Esophagus squamous epithelium (tissue), 4 donors: ENCODE measurements around the gene ADPRS.

Source experiments
- CTCF ChIP-seq, 6 experiments: fragments of 450-650 bp in 4 of 6; fragments of 200-600 bp in 2 of 6; sonication (generic) in 2 of 6; IDR thresholded peaks; one replicate each; pipeline ENCODE4 v1.5.1; 2016 to 2019; ENCODE audit warnings: antibody characterized with exemption in 6 of 6, mild to moderate bottlenecking in 4 of 6, moderate library complexity in 4 of 6
- POLR2A ChIP-seq, 4 donors: fragments of 450-650 bp; IDR thresholded peaks; one replicate each; pipeline ENCODE4 v1.6.1; 2017; ENCODE audit warnings: antibody characterized with exemption in 4 of 4, mild to moderate bottlenecking in 4 of 4, moderate library complexity in 3 of 4

- no peak for TF ChIP-seq CTCF (IDR thresholded peaks at IDR 0.05)
- TF ChIP-seq POLR2A (IDR thresholded peaks at IDR 0.05), result no peak
Measured at GRCh38 chr1:36094621-36095061, 5.9 kb downstream of the ADPRS start.
